ENCODE results near the gene GBGT1.

- TF ChIP-seq CREB1 (CRISPR knock-in tag; IDR thresholded peaks at IDR 0.05) (no peak), ETV6 (CRISPR knock-in tag; IDR thresholded peaks at IDR 0.05) (no peak), CTCF (IDR thresholded peaks at IDR 0.05) (no peak), CBFB (CRISPR knock-in tag; IDR thresholded peaks at IDR 0.05; ENCODE audit: low read depth) (no peak), USF2 (CRISPR knock-in tag; IDR thresholded peaks at IDR 0.05) (no peak), MXD4 (CRISPR knock-in tag; IDR thresholded peaks at IDR 0.05; ENCODE audit: borderline replicate concordance) (no peak), SP1 (CRISPR knock-in tag; conservative IDR thresholded peaks at IDR 0.05) (no peak), TP53 (CRISPR knock-in tag; IDR thresholded peaks at IDR 0.05) (no peak), NFYB (CRISPR knock-in tag; conservative IDR thresholded peaks at IDR 0.05; ENCODE audit: low read depth) (no peak), FOXK1 (CRISPR knock-in tag; IDR thresholded peaks at IDR 0.05) (no peak), NFE2L1 (CRISPR knock-in tag; IDR thresholded peaks at IDR 0.05) (no peak)
These were observed 39.2 kb upstream of the GBGT1 start for GRCh38 chr9:133202688-133203453.

Data from WTC11 (cell line).